Activated B cell treated with CpG ODN at 0.5 μM for 24 hours (primary cell): ENCODE measurements around the gene CAPSL. TPM values are rescaled to one million over a fixed set of nuclear protein-coding genes. Genes with fewer than 3 reads are reported as not detected.
A peak's percentile ranks its signal among the peaks of the same experiment; 100 is the strongest.

Source experiments
- ATAC-seq: fragments of 200-7000 bp; cut with Tn5 transposase; one replicate; pipeline ENCODE4 v1.10.0; 2021; ENCODE audit warnings: low read depth, mild to moderate bottlenecking, moderate library complexity
- CTCF ChIA-PET: fragments of 350-600 bp; sonication (Branson Sonifier 250); formaldehyde crosslinking; loops from one replicate; lab custom pipeline; 2021; ENCODE audit warnings: antibody characterized with exemption; lab: Charles Lee
- POLR2A ChIA-PET: fragments of 350-600 bp; sonication (Branson Sonifier 250); formaldehyde crosslinking; loops from one replicate; lab custom pipeline; 2021; ENCODE audit warnings: antibody characterized with exemption; lab: Charles Lee
- DNase-seq: peaks from one replicate; pipeline ENCODE4 v3.0.0; 2022
- H3K27ac Mint-ChIP-seq: one replicate; pipeline ENCODE4 v1.8.0; 2020; ENCODE audit warnings: mixed read lengths
- H3K27me3 Mint-ChIP-seq: one replicate; pipeline ENCODE4 v1.8.0; 2021; ENCODE audit warnings: mixed read lengths
- H3K36me3 Mint-ChIP-seq: one replicate; pipeline ENCODE4 v1.8.0; 2021; ENCODE audit warnings: low read depth, mixed read lengths
- H3K4me1 Mint-ChIP-seq: one replicate; pipeline ENCODE4 v1.8.0; 2021; ENCODE audit warnings: mixed read lengths
- H3K4me3 Mint-ChIP-seq: one replicate; pipeline ENCODE4 v1.8.0; 2020; ENCODE audit warnings: mild to moderate bottlenecking, mixed read lengths
- H3K9me3 Mint-ChIP-seq: one replicate; pipeline ENCODE4 v1.8.0; 2020; ENCODE audit warnings: mixed read lengths
- intact Hi-C: fragments of 100-400 bp; cut with micrococcal nuclease; formaldehyde crosslinking; loops from one replicate; pipeline ENCODE4 v1.15.1; 2024
- total RNA-seq: library from RNA; stranded (reverse); gene quantifications from 2 replicates; pipeline ENCODE4 v1.2.3, GENCODE V29; 2022
- TF ChIP-seq, protein P1 (sequence below): fragments of 200-600 bp; IDR thresholded peaks from one replicate; pipeline ENCODE4 v1.8.0; 2022; ENCODE audit warnings: antibody characterized with exemption, mild to moderate bottlenecking

CAPSL gene
- total RNA-seq, 1 donor from 2014 or later: not detected

DNA sequence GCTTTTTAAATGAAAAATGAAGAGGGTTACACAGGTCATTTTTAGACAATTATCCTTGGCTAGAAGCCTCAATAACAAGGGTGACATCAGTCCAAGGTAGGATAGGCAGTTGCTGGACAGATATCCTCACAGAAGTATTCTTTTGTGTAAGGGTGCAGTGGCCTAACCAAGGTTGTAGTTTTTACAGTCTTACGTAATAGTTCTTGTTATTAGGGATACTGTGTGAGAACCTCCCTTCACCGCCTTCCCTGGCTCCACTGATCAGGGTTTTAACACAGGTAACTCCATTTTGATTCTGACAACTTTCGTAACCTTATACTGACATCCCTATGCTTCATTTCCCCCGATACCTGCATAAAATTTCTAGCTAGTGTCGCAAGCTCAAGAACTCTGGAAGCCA, 8.7 kb upstream of the CAPSL start:
- Mint-ChIP-seq H3K9me3 (no peaks in the 10 kb centered on the region), H3K27me3 (no peaks in the 10 kb centered on the region), H3K27ac (no peak overlapping the region), H3K36me3 (no peaks in the 10 kb centered on the region), H3K4me1 (no peaks in the 10 kb centered on the region), H3K4me3 (no peak overlapping the region)
- DNase-seq: no peak
- ChIA-PET CTCF (no interaction called here), POLR2A (no interaction called here)
- intact Hi-C loops: no loop called here
- no peak for ATAC-seq
- TF ChIP-seq, protein P1, sequence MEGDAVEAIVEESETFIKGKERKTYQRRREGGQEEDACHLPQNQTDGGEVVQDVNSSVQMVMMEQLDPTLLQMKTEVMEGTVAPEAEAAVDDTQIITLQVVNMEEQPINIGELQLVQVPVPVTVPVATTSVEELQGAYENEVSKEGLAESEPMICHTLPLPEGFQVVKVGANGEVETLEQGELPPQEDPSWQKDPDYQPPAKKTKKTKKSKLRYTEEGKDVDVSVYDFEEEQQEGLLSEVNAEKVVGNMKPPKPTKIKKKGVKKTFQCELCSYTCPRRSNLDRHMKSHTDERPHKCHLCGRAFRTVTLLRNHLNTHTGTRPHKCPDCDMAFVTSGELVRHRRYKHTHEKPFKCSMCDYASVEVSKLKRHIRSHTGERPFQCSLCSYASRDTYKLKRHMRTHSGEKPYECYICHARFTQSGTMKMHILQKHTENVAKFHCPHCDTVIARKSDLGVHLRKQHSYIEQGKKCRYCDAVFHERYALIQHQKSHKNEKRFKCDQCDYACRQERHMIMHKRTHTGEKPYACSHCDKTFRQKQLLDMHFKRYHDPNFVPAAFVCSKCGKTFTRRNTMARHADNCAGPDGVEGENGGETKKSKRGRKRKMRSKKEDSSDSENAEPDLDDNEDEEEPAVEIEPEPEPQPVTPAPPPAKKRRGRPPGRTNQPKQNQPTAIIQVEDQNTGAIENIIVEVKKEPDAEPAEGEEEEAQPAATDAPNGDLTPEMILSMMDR: no peak

DNA sequence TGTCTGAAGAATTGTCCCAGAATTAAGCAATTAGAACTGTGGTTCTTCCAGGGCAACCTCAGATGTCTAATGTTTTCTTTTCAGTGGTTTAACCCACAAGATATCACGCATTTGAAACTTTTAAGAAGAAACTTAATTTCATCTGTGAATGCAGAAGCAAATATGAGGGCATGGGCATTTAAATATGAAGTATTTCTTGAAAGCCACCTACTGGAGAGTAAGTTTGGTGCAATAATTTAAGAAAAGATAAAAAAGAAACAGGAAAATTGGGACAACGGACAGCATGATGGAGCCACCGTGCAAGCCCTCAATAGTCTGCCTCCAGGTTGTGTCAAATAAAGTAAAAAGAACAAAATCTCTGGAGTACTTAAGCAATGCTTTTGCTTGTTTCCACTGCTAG, 1.2 kb upstream of the CAPSL start:
- Mint-ChIP-seq H3K4me3 (no peak overlapping the region), H3K36me3 (no peaks in the 10 kb centered on the region), H3K27ac (no peak overlapping the region), H3K27me3 (no peaks in the 10 kb centered on the region), H3K4me1 (no peaks in the 10 kb centered on the region), H3K9me3 (no peaks in the 10 kb centered on the region)
- ChIA-PET CTCF (no interaction called here), POLR2A (no interaction called here)
- ATAC-seq: no peak
- intact Hi-C loops: no loop called here
- TF ChIP-seq, protein P1: no peak
- DNase-seq: no peak

DNA sequence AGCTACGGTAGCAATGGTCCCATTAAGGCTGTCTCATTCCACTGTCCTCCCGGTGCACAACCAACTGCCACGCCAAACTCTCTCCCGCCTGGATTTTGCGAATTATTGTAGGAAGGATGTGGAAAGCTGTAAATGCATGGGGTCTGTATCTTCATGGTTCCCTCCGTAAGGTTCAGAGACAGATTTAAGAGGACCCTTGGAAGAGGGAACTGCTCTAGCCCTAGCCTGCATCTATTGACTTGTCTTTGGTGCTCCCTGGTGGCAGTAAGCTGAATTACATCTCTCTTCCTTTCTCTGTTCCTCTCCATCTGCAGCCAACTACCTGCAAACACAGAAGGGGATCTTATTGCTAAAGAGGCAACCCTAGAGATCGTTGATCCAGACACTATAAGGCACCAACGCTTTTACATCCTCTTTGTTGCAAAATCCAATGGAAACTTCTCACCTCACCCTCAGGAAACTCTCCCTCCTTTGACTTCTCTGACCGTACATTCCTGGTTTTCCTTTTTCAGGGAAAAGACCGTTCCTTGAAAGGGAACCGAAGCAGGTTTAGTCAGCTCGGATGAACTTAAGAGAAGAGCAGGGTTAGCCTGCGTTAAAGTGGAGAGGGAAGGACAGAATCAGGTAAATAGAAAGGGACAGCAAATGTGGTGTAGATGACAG, 11.9 kb downstream of the CAPSL start:
- Mint-ChIP-seq H3K27me3 (peaks cover 21% of the 10 kb centered on the region), H3K9me3 (no peaks in the 10 kb centered on the region), H3K36me3 (no peaks in the 10 kb centered on the region), H3K4me3 (no peak overlapping the region), H3K4me1 (peaks cover 7% of the 10 kb centered on the region), H3K27ac (no peak overlapping the region)
- CTCF ChIA-PET: interaction anchor here (0.7 to 3.0 kb wide), 12 partner anchors 17 to 1403 kb away, joined by 3 to 30 read pairs (median 4); partner anchors contain the start of gene SPEF2
- TF ChIP-seq, protein P1: peak; percentile 59
- ATAC-seq: peak; percentile 76
- intact Hi-C loops: loop anchor here (1.0 to 5.0 kb wide), 9 partner anchors 149 to 1452 kb away; partner anchors contain the start of gene SPEF2
- POLR2A ChIA-PET: no interaction called here
- no peak for DNase-seq

DNA sequence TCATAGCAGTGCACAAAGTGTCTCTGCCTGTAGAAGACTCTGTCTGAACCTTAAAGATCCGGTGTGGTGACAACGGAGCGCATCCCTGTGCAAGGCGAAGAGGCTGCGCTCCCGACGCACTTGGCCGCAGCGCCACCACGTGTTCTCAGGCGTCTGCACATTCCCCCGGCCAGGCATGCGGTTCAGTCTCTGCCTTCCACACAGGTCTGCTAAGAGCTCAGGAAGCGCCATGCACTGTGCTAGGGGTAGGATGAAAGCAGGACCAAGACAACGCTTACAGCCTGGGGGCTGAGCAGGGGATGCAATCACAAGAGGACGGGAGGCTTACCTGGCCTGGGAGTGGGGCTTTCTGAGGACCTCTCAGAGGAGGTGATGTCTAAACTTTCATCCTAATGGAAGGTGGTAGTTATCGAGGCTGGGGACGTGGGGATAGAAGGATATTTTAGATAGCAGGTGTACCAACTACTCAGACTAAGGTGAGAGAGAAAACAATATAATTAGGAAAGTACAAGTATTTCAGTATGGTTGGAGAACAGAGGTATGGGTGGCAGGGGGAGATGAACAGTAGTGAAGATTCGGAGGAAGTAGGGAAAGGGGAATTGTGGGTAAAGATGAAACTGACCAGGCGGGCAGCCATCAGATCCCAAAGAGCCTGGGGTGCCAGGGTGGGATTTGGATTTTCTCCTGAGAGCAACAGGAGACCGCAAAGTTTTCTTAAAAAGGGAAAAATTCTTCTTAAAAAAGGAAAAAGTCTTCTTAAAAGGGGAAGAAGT, 13.3 kb downstream of the CAPSL start:
- no peak overlapping the region for H3K4me3 Mint-ChIP-seq
- CTCF ChIA-PET: interaction anchor here (1.0 to 3.0 kb wide), 10 partner anchors 18 to 836 kb away, joined by 3 to 30 read pairs (median 6); partner anchors contain the start of gene SPEF2
- H3K27ac Mint-ChIP-seq: no peak overlapping the region
- peak; percentile 25 for DNase-seq
- no peaks in the 10 kb centered on the region for H3K36me3 Mint-ChIP-seq
- ATAC-seq: peak; percentile 74
- TF ChIP-seq, protein P1: no peak
- intact Hi-C loops: loop anchor here (5.0 kb wide), 1 partner anchor 1438 kb away; no protein-coding TSS in a partner anchor
- H3K27me3 Mint-ChIP-seq: peaks cover 21% of the 10 kb centered on the region
- POLR2A ChIA-PET: no interaction called here
- no peaks in the 10 kb centered on the region for H3K9me3 Mint-ChIP-seq
- H3K4me1 Mint-ChIP-seq: peaks cover 7% of the 10 kb centered on the region
